ENCODE measurements around the gene WDR45B.

The WDR45B gene

GRCh38 chr17:82663381-82664275 lies 15.4 kb upstream of the WDR45B start:
- no peaks in the 10 kb centered on the region for H3K36me3 ChIP-seq (ENCODE audit: control insufficient read depth, low read length)
- H3K4me2 ChIP-seq (ENCODE audit: low read length), result no peak overlapping the region

GRCh38 chr17:82662711-82663261 lies 14.5 kb upstream of the WDR45B start:
- H3K9me3 ChIP-seq (ENCODE audit: control insufficient read depth, insufficient read depth, low read length), result peaks cover 9% of the 10 kb centered on the region; the same call in 1 of the 2 replicates
- H3K4me1 ChIP-seq (ENCODE audit: control insufficient read depth, low read length), result no peaks in the 10 kb centered on the region

More at GRCh38 chr17:82663381-82664275, 15.4 kb upstream of the WDR45B start:
- Histone ChIP-seq H3K27ac (ENCODE audit: low read depth, low read length) (no peak overlapping the region), H3K4me3 (ENCODE audit: low read length) (no peak overlapping the region), H3K27me3 (ENCODE audit: control insufficient read depth, low read length) (no peaks in the 10 kb centered on the region), H3K79me2 (ENCODE audit: control insufficient read depth, low read length) (no peaks in the 10 kb centered on the region), H4K20me1 (ENCODE audit: control insufficient read depth, insufficient read depth, low read depth, low read length) (no peaks in the 10 kb centered on the region), H3K9me3 (ENCODE audit: control insufficient read depth, insufficient read depth, low read length) (peaks cover 9% of the 10 kb centered on the region; the same call in 1 of the 2 replicates), H3F3A (ENCODE audit: control insufficient read depth, insufficient read depth) (no peaks in the 10 kb centered on the region), H3K9me2 (replicated peaks; ENCODE audit: control insufficient read depth, low read length) (no peaks in the 10 kb centered on the region), H3K4me1 (ENCODE audit: control insufficient read depth, low read length) (no peaks in the 10 kb centered on the region)
- TF ChIP-seq EZH2phosphoT487 (IDR thresholded peaks at IDR 0.05; ENCODE audit: borderline replicate concordance, low read length) (no peak), CTCF (IDR thresholded peaks at IDR 0.05; ENCODE audit: low read depth, low read length, poor library complexity, severe bottlenecking) (no peak)

More at GRCh38 chr17:82662711-82663261, 14.5 kb upstream of the WDR45B start:
- H3K27ac ChIP-seq (ENCODE audit: low read depth, low read length), result no peak overlapping the region
- no peaks in the 10 kb centered on the region for H3K27me3 ChIP-seq (ENCODE audit: control insufficient read depth, low read length)
- H3K79me2 ChIP-seq (ENCODE audit: control insufficient read depth, low read length), result no peaks in the 10 kb centered on the region
- H4K20me1 ChIP-seq (ENCODE audit: control insufficient read depth, insufficient read depth, low read depth, low read length), result no peaks in the 10 kb centered on the region
- no peaks in the 10 kb centered on the region for H3K36me3 ChIP-seq (ENCODE audit: control insufficient read depth, low read length)
- no peaks in the 10 kb centered on the region for H3K9me2 ChIP-seq (replicated peaks; ENCODE audit: control insufficient read depth, low read length)
- no peaks in the 10 kb centered on the region for H3F3A ChIP-seq (ENCODE audit: control insufficient read depth, insufficient read depth)
- H3K4me3 ChIP-seq (ENCODE audit: low read length), result no peak overlapping the region
- no peak for TF ChIP-seq CTCF (IDR thresholded peaks at IDR 0.05; ENCODE audit: low read depth, low read length, poor library complexity, severe bottlenecking)
- no peak for TF ChIP-seq EZH2phosphoT487 (IDR thresholded peaks at IDR 0.05; ENCODE audit: borderline replicate concordance, low read length)
- H3K4me2 ChIP-seq (ENCODE audit: low read length), result no peak overlapping the region

All from DOHH2 (cell line).